ENCODE results near the gene FBXO27. TPM values are rescaled to one million over a fixed set of nuclear protein-coding genes. Genes with fewer than 3 reads are reported as not detected.

FBXO27 gene
- total and polyA plus RNA-seq, 2 of the 13 experiments (the other 11 are each of a cell fraction or from before 2014, with no cell fraction given), result 0.15 to 2.8 TPM

- no peak for TF ChIP-seq ZNF142 (CRISPR knock-in tag; IDR thresholded peaks at IDR 0.05)
- no peak for TF ChIP-seq NPAS2 (CRISPR knock-in tag; IDR thresholded peaks at IDR 0.05; ENCODE audit: borderline replicate concordance)
- TF ChIP-seq FOXM1 (CRISPR knock-in tag; IDR thresholded peaks at IDR 0.05), result no peak
- no peak for TF ChIP-seq HDAC2 (CRISPR knock-in tag; IDR thresholded peaks at IDR 0.05)
Observed at GRCh38 chr19:39008137-39008536, 24.2 kb downstream of the FBXO27 start (continued).

GRCh38 chr19:39007096-39007495, 25.3 kb downstream of the FBXO27 start:
- H2AFZ ChIP-seq (ENCODE audit: low read length), result no peak overlapping the region
- H3K9ac ChIP-seq (ENCODE audit: insufficient read depth, low read depth, low read length), result no peak overlapping the region
- 0% methylated on average over 1 of the region's 3 CpGs for WGBS (ENCODE audit: low lambda C conversion rate)
- H3K27ac ChIP-seq (ENCODE audit: extremely low read length, insufficient read depth, low read length), result no peak overlapping the region
- no peak overlapping the region for H3K4me2 ChIP-seq (ENCODE audit: low read depth, low read length)
- 0 out of 2 replicates have a peak, but pooled peaks cover 5% of the 10 kb centered on the region for H3K4me1 ChIP-seq (ENCODE audit: insufficient read depth, low read length)
- POLR2A ChIA-PET, result no interaction called here
- no peaks in the 10 kb centered on the region for H3K36me3 ChIP-seq (replicated peaks in 1 of 2; ENCODE audit: control insufficient read depth in 1 of 2, insufficient read depth in 2 of 2, low read length in 2 of 2)
- BruUV-seq (replicated peaks), result no TSS peak
- no peaks in the 10 kb centered on the region for H3K9me3 ChIP-seq (ENCODE audit: low read length)
- intact Hi-C loops (cut with micrococcal nuclease; ENCODE audit: unreplicated experiment) (no loop called here), in situ Hi-C loops (cut with HindIII; ENCODE audit: extremely low pct_ligation_motif_present, low pct_unique_long_range_greater_than_20kb) (no loop called here)
- DNase-seq (ENCODE audit: low spot score) (no peak), FAIRE-seq (no peak), ATAC-seq (no peak)
- H3K4me3 ChIP-seq (replicated peaks in 1 of 3; ENCODE audit: insufficient read depth in 1 of 3, low read depth in 2 of 3, low read length in 3 of 3), result no peak overlapping the region
- no peaks in the 10 kb centered on the region for H4K20me1 ChIP-seq (ENCODE audit: insufficient read depth, low read length)
- CTCF ChIA-PET (ENCODE audit: low intra/inter-chr PET ratio, low total read pairs), result no interaction called here
- no peaks in the 10 kb centered on the region for H3K79me2 ChIP-seq (ENCODE audit: insufficient read depth, low read length)
- H3K27me3 ChIP-seq (ENCODE audit: control insufficient read depth in 1 of 2, insufficient read depth in 2 of 2, low read length in 2 of 2), result no peaks in the 10 kb centered on the region
- no peak for TF ChIP-seq ZNF782 (CRISPR knock-in tag; IDR thresholded peaks at IDR 0.05; ENCODE audit: borderline replicate concordance)
- no peak for TF ChIP-seq CBFB (CRISPR knock-in tag; IDR thresholded peaks at IDR 0.05)
- no peak for TF ChIP-seq ZNF629 (CRISPR knock-in tag; conservative IDR thresholded peaks at IDR 0.05)
- TF ChIP-seq CENPT (CRISPR knock-in tag; IDR thresholded peaks at IDR 0.05; ENCODE audit: low read depth), result no peak
- TF ChIP-seq ZBTB8A (CRISPR knock-in tag; IDR thresholded peaks at IDR 0.05; ENCODE audit: borderline replicate concordance, low read depth), result no peak
- no peak for TF ChIP-seq LBX2 (CRISPR knock-in tag; IDR thresholded peaks at IDR 0.05; ENCODE audit: borderline replicate concordance)
- TF ChIP-seq ZNF331 (CRISPR knock-in tag; IDR thresholded peaks at IDR 0.05), result no peak
- no peak for TF ChIP-seq SOX13 (IDR thresholded peaks at IDR 0.05)
- TF ChIP-seq SOX13 (CRISPR knock-in tag; conservative IDR thresholded peaks at IDR 0.05 in 1 of 2, IDR thresholded peaks at IDR 0.05 in 1 of 2), result no peak
- TF ChIP-seq AGO1 (IDR thresholded peaks at IDR 0.05; ENCODE audit: low read depth, low read length, poor library complexity, severe bottlenecking), result no peak
- TF ChIP-seq ATAD3A (CRISPR knock-in tag; IDR thresholded peaks at IDR 0.05), result no peak
- no peak for TF ChIP-seq SSRP1 (CRISPR knock-in tag; IDR thresholded peaks at IDR 0.05)
- no peak for TF ChIP-seq DR1 (CRISPR knock-in tag; IDR thresholded peaks at IDR 0.05)
- no peak for TF ChIP-seq AHR (CRISPR knock-in tag; IDR thresholded peaks at IDR 0.05)
- no peak for TF ChIP-seq ZNF256 (CRISPR knock-in tag; conservative IDR thresholded peaks at IDR 0.05)
- TF ChIP-seq HOXA7 (CRISPR knock-in tag; IDR thresholded peaks at IDR 0.05), result no peak
- TF ChIP-seq ZNF776 (CRISPR knock-in tag; IDR thresholded peaks at IDR 0.05), result no peak
